ENCODE results near the gene SORD.
"Not testable (repeated sequence)": the region's sequence is repeated elsewhere in the genome, so short reads cannot be mapped to it uniquely, and the experiment has no call there.

GRCh38 chr15:45075440-45076320, 52.7 kb downstream of the SORD start:
- not testable (repeated sequence) for TF ChIP-seq EZH2 (IDR thresholded peaks at IDR 0.05); POLR2AphosphoS5 (IDR thresholded peaks at IDR 0.05; ENCODE audit: borderline replicate concordance, low read depth, low read length)

Data from SK-N-MC (cell line).